HG03097 (cell line): ENCODE data around the gene TASP1.
"Not testable (repeated sequence)": the region's sequence is repeated elsewhere in the genome, so short reads cannot be mapped to it uniquely, and the experiment has no call there.

Experiments
- ATAC-seq: cut with Tn5 transposase; IDR thresholded peaks from one replicate; pipeline ENCODE4 v1.9.1; 2021; ENCODE audit not compliant: unreplicated experiment, low FRiP score

TASP1 gene

DNA sequence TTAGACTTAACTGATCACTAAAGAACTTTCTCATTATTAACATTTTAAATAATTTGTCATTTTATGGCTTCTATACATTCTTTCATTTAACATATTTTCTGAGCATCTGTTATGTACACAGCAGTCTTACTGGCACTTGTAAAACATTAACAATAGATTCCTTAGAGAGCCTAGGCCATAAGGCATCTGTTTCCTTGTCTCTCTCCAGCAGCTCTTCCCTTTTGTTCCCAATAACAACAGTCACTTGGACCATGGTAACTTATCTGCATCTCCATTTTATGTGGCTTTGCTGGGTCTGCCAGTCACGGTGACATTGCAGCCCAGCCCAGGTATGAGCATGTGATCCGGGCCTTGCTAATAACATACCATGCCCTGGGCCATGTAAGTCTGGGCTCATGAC is 11.7 kb upstream of the TASP1 start:
- ATAC-seq: no peak

GRCh38 chr20:13648291-13649228 is 9.8 kb upstream of the TASP1 start:
- no peak for ATAC-seq

- no peak for ATAC-seq
Measured at GRCh38 chr20:13644010-13644409, 5.3 kb upstream of the TASP1 start.

GRCh38 chr20:13639150-13639497 is 392 bp upstream of the TASP1 start:
- ATAC-seq: peak; percentile 8

- ATAC-seq: no peak
Measured at GRCh38 chr20:13638162-13638495, 603 bp downstream of the TASP1 start.

- ATAC-seq: no peak
Measured at GRCh38 chr20:13632431-13632830, 6.3 kb downstream of the TASP1 start.

DNA sequence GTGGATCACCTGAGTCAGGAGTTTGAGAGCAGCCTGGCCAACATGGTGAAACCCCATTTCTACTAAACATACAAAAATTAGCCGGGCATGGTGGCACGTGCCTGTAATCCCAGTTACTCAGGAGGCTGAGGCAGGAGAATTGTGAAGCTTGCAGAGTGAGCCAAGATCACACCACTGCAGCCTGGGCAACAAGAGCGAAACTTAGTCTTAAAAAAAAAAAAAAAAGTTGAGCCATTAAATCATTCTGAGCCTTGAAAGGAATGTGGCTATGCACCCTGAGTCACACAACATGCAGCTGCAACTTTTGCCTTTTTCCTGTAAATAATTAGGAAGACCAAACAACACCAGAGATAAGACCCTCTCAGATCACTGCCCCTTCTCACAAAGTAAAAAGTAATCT is 11.2 kb downstream of the TASP1 start:
- not testable (repeated sequence) for ATAC-seq

DNA sequence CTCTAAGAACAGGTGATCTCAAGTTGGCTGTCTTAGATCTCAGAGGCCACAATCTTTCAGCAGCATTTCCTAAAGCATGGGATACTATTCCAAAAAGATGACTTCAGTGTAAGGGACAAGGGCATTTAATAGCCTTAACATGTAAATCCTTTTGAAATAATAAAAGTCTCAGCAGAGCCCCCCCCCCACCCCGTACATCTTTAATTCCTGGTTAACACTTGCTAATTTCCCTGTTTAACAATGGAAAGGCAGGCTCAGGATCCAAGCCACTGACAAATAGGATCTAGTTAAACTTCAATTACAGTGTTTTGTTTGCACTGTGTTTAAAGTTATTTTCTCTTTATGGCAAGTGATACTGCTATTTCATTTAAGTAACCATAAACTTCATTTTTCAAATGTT is 12.0 kb downstream of the TASP1 start:
- ATAC-seq: no peak

DNA sequence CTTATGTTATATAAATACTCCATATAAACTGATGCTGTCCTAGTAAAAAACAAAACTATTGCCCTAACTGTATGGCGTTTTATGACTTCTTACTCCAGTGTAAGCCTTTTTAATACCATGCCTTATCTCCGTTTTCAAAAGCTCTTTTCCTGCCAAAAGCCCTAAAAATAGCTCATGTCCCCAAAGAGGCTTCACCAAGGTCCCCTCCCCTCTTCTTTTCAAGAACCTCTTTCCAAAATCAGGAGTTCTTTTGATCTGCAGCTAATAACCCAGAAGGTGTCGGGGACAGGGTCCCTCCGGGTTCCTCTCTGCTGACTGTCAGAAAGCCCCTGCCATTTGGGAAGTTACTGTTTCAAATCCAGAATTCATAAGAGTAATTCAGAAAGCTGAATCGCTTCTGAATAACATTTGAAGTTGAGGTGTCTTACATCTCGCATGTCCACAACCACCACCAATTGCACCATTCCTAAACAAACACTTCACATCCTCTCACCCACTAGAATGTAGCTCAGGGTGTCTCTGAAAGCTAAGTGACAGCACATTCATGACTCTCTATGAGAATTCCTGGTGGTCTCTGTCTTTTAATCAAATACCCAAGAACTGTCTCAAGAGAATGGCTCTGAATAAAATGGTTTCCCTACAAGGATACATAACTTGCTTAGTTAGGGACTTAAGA is 13.3 kb downstream of the TASP1 start:
- no peak for ATAC-seq

DNA sequence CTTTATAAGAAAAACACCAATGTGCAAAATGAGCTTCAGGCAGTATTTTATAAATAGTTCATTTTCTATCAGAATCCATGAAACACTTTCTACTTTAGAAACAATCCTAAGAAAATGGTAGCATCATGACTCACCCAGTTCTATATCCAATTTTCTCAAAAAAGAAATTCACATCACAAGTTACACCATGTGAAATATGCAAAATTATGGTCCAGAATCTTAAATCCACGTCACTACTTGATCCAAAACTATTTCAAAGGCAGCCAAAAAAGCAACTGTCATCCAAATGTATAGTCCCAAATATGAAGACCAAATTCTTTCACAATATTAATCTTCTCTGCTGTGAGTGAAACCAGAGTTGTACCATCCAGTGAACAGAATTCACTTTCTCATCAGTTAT is 19.3 kb downstream of the TASP1 start:
- ATAC-seq: not testable (repeated sequence)

DNA sequence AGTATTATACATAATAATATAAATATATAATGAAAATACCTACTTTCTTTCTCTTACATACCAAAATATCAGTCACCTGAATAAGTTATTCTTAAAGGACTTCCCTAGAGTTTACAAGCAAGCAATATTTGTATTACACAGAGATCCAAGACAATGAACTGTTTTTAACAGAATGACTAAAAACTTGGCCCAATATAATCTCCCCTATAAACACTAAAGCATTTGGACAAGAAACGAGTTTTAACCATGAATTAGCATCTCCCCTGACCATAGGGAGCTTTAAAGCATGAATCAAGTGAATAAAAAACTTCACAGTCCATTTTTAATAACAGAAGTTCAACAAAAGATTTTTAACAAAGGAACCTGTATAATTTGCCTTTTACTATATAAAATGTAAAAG is 20.3 kb downstream of the TASP1 start:
- not testable (repeated sequence) for ATAC-seq

DNA sequence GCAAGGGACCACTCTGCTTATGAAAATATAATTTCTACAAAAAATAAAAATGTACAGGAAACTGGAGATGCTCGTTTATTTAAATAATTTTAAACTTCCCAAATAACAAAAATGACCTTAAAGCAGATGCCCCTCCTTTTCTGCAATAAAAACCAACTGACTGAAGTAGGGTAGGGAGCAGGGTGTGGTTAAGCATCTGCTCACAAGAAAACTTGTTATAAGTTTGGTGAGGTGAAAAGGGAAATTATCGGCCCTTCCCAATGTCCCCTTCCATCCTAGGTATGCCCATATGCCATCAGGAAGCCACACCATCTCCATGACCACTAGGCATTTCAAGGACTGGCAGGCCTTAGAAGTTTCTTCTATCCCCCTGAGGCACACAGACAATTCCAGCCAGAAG is 21.1 kb downstream of the TASP1 start:
- not testable (repeated sequence) for ATAC-seq

DNA sequence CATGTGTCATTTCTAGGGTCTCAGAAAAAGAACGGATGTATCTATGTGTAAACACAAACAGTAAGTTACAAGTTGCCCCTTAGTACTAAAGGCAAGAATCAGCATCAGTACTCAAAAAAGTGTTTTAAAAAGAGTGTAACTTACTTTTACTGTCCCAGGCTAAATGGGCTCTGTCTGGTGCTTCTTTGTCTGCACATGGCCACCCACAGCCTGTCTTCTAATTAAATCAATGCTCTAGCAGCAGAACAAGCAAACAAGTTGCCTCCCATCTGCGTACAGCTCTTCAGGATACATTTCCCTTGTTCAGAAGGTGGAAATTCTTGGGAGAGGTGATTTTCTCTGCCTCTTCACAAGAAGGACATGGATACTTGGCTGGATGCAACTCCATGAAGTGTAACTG is 22.0 kb downstream of the TASP1 start:
- ATAC-seq: not testable (repeated sequence)

DNA sequence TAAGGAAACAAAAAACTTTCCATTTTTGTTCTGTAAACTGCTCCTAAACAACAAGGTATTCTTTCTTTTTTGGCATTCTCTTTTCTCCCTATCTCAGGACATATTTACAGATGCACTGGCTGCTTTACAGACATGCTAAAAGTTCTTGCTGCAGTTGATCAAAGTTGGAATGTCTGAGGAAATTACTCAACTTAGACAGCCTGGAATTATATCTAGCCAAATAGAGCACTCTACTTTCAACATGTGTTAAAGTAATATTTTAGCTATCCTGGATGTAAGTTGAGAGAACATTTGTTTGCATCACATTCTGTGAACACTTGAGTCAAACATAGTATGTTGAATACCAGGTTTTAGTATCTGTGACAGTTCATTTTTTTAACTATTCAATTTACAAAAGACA is 24.8 kb downstream of the TASP1 start:
- no peak for ATAC-seq

- no peak for ATAC-seq
Measured at GRCh38 chr20:13611611-13612125, 27.1 kb downstream of the TASP1 start.

GRCh38 chr20:13610184-13610583 is 28.5 kb downstream of the TASP1 start:
- ATAC-seq: no peak

GRCh38 chr20:13608066-13608465 is 30.7 kb downstream of the TASP1 start:
- ATAC-seq: no peak

DNA sequence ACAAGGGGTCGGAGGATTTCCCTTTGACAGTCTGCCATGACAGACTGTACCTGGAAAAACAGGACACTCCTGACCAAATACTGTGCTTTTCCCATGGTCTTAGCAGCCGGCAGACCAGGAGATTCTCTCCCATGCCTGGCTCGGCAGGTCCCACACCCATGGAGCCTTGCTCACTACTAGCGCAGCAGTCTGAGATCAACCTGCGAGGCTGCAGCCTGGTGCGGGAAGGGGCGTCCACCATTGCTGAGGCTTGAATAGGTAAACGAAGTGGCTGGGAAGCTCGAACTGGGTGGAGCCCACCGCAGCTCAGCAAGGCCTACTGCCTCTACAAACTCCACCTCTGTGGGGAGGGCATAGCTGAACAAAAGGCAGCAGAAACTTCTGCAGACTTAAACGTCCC is 45.3 kb downstream of the TASP1 start:
- ATAC-seq: not testable (repeated sequence)

DNA sequence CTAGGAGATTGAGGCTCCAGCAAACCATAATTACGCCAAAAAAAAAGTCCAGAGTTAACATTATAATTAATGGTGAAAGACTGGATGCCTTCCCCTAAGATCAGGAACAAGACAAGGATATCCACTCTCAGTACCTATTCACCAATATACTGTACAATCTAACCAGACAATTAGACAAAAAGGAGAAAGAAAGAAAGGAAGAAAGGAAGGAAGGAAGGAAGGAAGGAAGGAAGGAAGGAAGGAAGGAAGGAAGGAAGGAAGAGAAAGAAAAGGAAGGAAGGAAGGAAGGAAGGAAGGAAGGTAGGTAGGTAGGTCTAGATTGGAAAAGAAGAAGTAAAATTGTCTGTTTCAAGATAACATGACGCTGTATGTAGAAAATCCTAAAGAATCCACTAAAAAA is 50.7 kb downstream of the TASP1 start:
- no peak for ATAC-seq

GRCh38 chr20:13587370-13587769 is 51.4 kb downstream of the TASP1 start:
- ATAC-seq: no peak

- ATAC-seq: no peak
Measured at GRCh38 chr20:13586133-13586532, 52.6 kb downstream of the TASP1 start.

GRCh38 chr20:13581451-13581850 is 57.3 kb downstream of the TASP1 start:
- no peak for ATAC-seq
